GM21619 (cell line): Measurements from ENCODE around the gene SCAPER.
"Not testable (repeated sequence)": the region's sequence is repeated elsewhere in the genome, so short reads cannot be mapped to it uniquely, and the experiment has no call there.

Experiments used
- ATAC-seq: cut with Tn5 transposase; IDR thresholded peaks from one replicate; pipeline ENCODE4 v1.9.1; 2021; ENCODE audit not compliant: unreplicated experiment

Gene SCAPER

GRCh38 chr15:76432604-76433003 lies 472.5 kb downstream of the SCAPER start:
- ATAC-seq, result no peak

- no peak for ATAC-seq
Measured at GRCh38 chr15:76431971-76432370, 473.2 kb downstream of the SCAPER start.

- ATAC-seq, result not testable (repeated sequence)
Measured at GRCh38 chr15:76430711-76431110, 474.4 kb downstream of the SCAPER start.

GRCh38 chr15:76429661-76430060 lies 475.5 kb downstream of the SCAPER start:
- no peak for ATAC-seq

GRCh38 chr15:76426941-76427340 lies 478.2 kb downstream of the SCAPER start:
- ATAC-seq, result no peak

GRCh38 chr15:76418352-76419140 lies 486.6 kb downstream of the SCAPER start:
- no peak for ATAC-seq

GRCh38 chr15:76401285-76401684 lies 503.9 kb downstream of the SCAPER start:
- no peak for ATAC-seq

GRCh38 chr15:76398317-76399104 lies 506.6 kb downstream of the SCAPER start:
- ATAC-seq, result no peak

GRCh38 chr15:76393614-76394013 lies 511.5 kb downstream of the SCAPER start:
- ATAC-seq, result no peak

GRCh38 chr15:76391847-76392246 lies 513.3 kb downstream of the SCAPER start:
- ATAC-seq, result no peak

- no peak for ATAC-seq
Measured at GRCh38 chr15:76391309-76391708, 513.8 kb downstream of the SCAPER start.

- no peak for ATAC-seq
Measured at GRCh38 chr15:76390571-76390970, 514.6 kb downstream of the SCAPER start.

- no peak for ATAC-seq
Measured at GRCh38 chr15:76386926-76387325, 518.2 kb downstream of the SCAPER start.

- ATAC-seq, result no peak
Measured at GRCh38 chr15:76386178-76386577, 519.0 kb downstream of the SCAPER start.

GRCh38 chr15:76384409-76384808 lies 520.7 kb downstream of the SCAPER start:
- no peak for ATAC-seq

GRCh38 chr15:76382987-76383728 lies 522.0 kb downstream of the SCAPER start:
- ATAC-seq, result no peak

- no peak for ATAC-seq
Measured at GRCh38 chr15:76381366-76381765, 523.8 kb downstream of the SCAPER start.

GRCh38 chr15:76380249-76380648 lies 524.9 kb downstream of the SCAPER start:
- no peak for ATAC-seq

GRCh38 chr15:76378691-76379090 lies 526.4 kb downstream of the SCAPER start:
- no peak for ATAC-seq

GRCh38 chr15:76377751-76378150 lies 527.4 kb downstream of the SCAPER start:
- no peak for ATAC-seq

GRCh38 chr15:76377217-76377616 lies 527.9 kb downstream of the SCAPER start:
- no peak for ATAC-seq

- no peak for ATAC-seq
Measured at GRCh38 chr15:76376816-76377215, 528.3 kb downstream of the SCAPER start.
